GM23338 (cell line): ENCODE data around the gene TMCO4.

Experiments used
- CREB1 ChIP-seq: fragments of 250-450 bp; sonication (Bioruptor Pico); IDR thresholded peaks from 2 replicates; pipeline ENCODE4 v1.5.0; 2020; ENCODE audit warnings: low read depth, mild to moderate bottlenecking, moderate library complexity
- CTCF ChIP-seq, 2 experiments: fragments of 200-600 bp in 1 of 2; sonication (generic) in 1 of 2; conservative IDR thresholded peaks; 2 replicates each; pipeline versions ENCODE4 v1.5.1 to v1.6.1; 2016 to 2017; ENCODE audit warnings: antibody characterized with exemption in 2 of 2, low read depth in 2 of 2, mild to moderate bottlenecking in 2 of 2, moderate library complexity in 1 of 2
- EZH2 ChIP-seq: fragments of 200-600 bp; sonication (generic); IDR thresholded peaks from one replicate; pipeline ENCODE4 v1.8.0; 2017; ENCODE audit warnings: antibody characterized with exemption, mild to moderate bottlenecking, low read depth; ENCODE audit not compliant: unreplicated experiment
- EZH2phosphoT487 ChIP-seq: fragments of 200-600 bp; sonication (generic); IDR thresholded peaks from one replicate; pipeline ENCODE4 v1.8.1; 2018; ENCODE audit warnings: antibody characterized with exemption; ENCODE audit not compliant: unreplicated experiment
- JUNB ChIP-seq: IDR thresholded peaks from one replicate; pipeline ENCODE4 v1.6.1; 2016; ENCODE audit warnings: antibody characterized with exemption; ENCODE audit not compliant: unreplicated experiment
- NANOG ChIP-seq: IDR thresholded peaks from 2 replicates; pipeline ENCODE4 v1.6.1; 2016; ENCODE audit warnings: antibody characterized with exemption, borderline replicate concordance
- POLR2AphosphoS5 ChIP-seq: IDR thresholded peaks from 2 replicates; pipeline ENCODE4 v1.6.1; 2016; ENCODE audit warnings: antibody characterized with exemption, low read depth
- REST ChIP-seq: IDR thresholded peaks from one replicate; pipeline ENCODE4 v1.6.1; 2018; ENCODE audit warnings: antibody characterized with exemption; ENCODE audit not compliant: unreplicated experiment
- STAT1 ChIP-seq: IDR thresholded peaks from one replicate; pipeline ENCODE4 v1.6.1; 2016; ENCODE audit warnings: antibody characterized with exemption; ENCODE audit not compliant: unreplicated experiment
- ZNF114 ChIP-seq: fragments of 250-450 bp; sonication (Bioruptor Pico); IDR thresholded peaks from 2 replicates; pipeline ENCODE4 v1.5.0; 2020; ENCODE audit warnings: mild to moderate bottlenecking, moderate library complexity

- TF ChIP-seq POLR2AphosphoS5 (no peak), CTCF (conservative IDR thresholded peaks at IDR 0.05; ENCODE audit: low read depth in 2 of 2) (no peak), JUNB (no peak), EZH2phosphoT487 (no peak), REST (no peak), EZH2 (no peak), STAT1 (no peak), ZNF114 (CRISPR knock-in tag) (no peak), CREB1 (CRISPR knock-in tag) (no peak), NANOG (no peak)
These were observed 7.3 kb downstream of the TMCO4 start for GRCh38 chr1:19792237-19793002.
